Measurements from ENCODE around the gene MFSD12.

MFSD12 gene

DNA sequence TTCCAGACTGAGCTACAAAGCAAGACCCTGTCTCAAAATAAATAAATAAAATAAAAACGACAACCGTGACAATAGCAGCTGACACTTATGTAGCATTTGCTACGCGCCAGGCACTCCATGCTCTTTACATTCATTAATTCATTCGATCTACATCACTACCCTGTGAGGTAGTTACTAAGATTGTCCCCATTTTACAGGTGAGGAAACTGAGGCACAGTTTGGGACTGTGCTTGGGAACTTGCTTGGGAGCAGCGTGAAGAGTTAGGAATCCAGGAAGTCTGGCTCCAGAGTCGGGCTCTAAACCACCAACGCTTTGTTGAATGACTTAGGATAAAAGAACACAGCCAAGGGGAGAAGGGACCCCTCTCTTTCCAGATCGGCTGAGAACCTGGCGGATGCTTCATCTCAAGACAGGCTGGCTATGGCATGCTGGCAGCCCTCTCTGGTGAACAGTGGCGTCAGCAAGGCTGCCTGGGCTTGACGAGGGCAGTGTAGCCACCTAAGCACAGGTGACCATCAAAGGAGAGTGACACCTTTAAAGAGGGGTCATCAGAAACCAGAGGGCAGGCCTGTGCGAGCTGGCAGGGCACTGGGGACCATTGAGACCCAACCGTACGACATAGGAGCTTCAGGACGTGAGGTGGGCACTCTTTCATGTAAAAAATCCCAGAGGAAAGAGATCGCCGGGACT lies 57.5 kb downstream of the MFSD12 start:
- TF ChIP-seq, protein P1, sequence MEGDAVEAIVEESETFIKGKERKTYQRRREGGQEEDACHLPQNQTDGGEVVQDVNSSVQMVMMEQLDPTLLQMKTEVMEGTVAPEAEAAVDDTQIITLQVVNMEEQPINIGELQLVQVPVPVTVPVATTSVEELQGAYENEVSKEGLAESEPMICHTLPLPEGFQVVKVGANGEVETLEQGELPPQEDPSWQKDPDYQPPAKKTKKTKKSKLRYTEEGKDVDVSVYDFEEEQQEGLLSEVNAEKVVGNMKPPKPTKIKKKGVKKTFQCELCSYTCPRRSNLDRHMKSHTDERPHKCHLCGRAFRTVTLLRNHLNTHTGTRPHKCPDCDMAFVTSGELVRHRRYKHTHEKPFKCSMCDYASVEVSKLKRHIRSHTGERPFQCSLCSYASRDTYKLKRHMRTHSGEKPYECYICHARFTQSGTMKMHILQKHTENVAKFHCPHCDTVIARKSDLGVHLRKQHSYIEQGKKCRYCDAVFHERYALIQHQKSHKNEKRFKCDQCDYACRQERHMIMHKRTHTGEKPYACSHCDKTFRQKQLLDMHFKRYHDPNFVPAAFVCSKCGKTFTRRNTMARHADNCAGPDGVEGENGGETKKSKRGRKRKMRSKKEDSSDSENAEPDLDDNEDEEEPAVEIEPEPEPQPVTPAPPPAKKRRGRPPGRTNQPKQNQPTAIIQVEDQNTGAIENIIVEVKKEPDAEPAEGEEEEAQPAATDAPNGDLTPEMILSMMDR (IDR thresholded peaks at IDR 0.05; ENCODE audit: low read depth, low read length), result no peak
- H3K4me3 ChIP-seq (ENCODE audit: low read depth, low read length), result peak overlapping the region; percentile 91
- in situ Hi-C loops (cut with HindIII; ENCODE audit: low sequenced_read_pairs), result no loop called here
- DNase-seq (ENCODE audit: low read depth, low spot score), result no peak

DNA sequence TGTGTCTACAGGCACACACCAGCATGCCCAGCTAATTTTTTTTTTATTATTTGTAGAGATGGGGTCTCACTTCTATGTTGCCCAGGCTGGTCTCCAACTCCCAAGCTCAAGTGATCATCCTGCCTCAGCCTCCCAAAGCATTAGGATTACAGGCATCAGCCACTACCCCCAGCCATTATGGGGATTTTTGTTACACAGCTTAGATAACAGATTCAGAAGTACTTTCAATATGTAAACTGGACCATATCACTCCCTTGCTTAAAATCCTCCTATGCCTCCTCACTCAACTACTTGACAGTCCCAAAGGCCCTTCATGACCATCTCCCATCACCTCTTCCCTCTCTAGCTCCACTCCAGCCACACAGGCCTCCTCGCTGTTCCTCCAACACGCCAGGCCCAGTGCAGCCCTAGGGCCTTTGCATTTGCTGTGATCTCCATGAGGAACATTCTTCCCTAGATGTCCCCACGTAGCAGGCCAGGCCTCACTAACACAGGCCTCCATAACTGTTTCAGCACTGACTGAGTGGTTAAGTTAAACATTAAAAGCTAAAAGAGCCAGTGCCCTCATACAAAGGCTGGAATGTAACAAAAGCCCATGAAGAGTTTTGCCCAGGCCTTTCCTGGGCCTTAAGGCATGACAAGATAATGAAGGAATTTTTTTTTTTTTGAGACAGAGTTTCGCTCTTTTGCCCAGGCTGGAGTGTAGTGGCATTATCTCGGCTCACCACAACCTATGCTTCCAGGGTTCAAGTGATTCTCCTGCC lies 59.4 kb downstream of the MFSD12 start:
- in situ Hi-C loops (cut with HindIII; ENCODE audit: low sequenced_read_pairs), result no loop called here
- DNase-seq (ENCODE audit: low read depth, low spot score), result no peak
- TF ChIP-seq, protein P1 (IDR thresholded peaks at IDR 0.05; ENCODE audit: low read depth, low read length), result no peak
- no peak overlapping the region for H3K4me3 ChIP-seq (ENCODE audit: low read depth, low read length)

DNA sequence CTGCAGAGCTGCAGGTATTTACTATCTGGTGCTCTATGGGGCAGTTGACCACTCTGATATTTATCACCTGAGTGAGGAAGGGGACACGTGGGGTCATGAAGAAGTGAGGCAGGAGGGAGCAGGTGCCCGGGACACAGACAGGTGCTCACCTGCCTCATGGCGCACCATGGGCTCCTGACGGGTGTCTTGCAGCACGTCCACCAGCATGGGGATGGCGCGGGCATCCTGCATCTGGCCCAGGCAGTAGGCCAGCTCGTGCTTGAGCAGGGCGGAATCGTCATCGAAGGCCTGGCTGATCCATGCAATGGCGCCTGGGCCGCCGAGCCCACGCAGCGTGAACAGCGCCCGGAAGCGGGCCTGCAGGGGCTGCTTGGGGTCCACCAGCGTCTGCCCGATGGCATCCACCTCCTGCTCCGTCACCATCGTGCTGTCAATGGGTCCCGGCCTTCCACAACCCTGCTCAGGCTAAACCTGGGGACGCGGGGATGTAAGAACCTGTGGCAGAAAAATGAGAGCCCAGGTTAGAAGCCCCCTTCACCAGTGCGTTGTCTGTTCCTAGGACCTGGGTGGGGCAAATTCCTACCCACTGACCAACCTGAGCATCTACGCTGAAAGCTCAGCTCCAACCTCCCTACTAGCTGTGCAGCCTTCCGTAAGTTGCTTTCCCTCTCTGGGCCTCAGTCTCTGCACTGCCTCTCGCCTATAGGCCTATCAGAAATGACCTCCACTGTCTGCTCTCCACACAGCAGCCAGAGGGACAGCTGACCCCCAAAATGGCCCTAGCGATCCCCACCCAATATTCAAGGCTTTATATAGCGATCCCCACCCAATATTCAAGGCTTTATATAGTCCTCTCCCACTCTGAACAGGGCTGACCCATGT lies 60.8 kb downstream of the MFSD12 start:
- no peak overlapping the region for H3K4me3 ChIP-seq (ENCODE audit: low read depth, low read length)
- in situ Hi-C loops (cut with HindIII; ENCODE audit: low sequenced_read_pairs), result no loop called here
- TF ChIP-seq, protein P1 (IDR thresholded peaks at IDR 0.05; ENCODE audit: low read depth, low read length), result no peak
- no peak for DNase-seq (ENCODE audit: low read depth, low spot score)

DNA sequence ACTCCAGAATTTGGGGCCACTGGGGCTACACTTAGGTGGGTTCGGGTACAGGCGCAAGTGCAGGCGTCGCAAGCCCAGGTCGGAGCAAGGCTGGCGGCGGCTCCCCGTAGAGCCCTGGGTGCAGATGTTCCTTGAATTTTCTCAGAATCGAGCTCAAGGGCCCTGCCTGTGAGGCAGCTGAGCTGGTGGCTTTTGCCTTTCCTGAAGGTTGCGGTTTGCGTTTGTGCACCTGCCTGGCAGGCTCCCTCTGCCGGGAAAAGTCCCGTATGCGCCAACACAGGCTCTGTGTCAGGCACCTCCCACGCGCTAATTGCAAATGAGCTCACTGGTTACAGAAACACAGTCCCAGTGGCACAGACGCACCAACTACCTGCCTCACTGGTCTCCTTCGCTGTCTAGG lies 62.8 kb downstream of the MFSD12 start:
- no peak overlapping the region for H3K4me3 ChIP-seq (ENCODE audit: low read depth, low read length)
- DNase-seq (ENCODE audit: low read depth, low spot score), result no peak
- in situ Hi-C loops (cut with HindIII; ENCODE audit: low sequenced_read_pairs), result no loop called here

More for the DNA sequence above, 62.8 kb downstream of the MFSD12 start:
- TF ChIP-seq, protein P1 (IDR thresholded peaks at IDR 0.05; ENCODE audit: low read depth, low read length), result no peak
